ENCODE data around the gene DTNB.
"Not testable (repeated sequence)": the region's sequence is repeated elsewhere in the genome, so short reads cannot be mapped to it uniquely, and the experiment has no call there.

Gene DTNB

DNA sequence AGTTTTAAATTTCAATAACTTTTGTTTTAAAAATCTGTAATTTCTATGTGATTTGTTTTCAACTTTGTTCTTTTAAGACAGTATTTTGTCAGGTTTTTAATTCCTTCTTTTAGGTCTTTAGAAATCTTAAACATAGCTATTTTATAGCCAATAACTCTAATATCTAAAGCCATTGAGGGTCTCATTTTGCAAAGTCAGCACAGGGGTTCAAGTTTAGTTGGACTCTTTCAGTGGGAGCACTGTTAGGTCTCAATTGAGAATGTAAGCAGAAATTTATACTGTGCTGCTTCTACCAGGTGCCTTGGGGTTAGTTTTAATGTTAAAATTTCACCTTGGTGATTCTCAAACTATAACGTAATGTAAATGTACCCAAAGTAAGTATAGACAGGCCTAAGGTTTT is 226.4 kb downstream of the DTNB start:
- DNase-seq: no peak

DNA sequence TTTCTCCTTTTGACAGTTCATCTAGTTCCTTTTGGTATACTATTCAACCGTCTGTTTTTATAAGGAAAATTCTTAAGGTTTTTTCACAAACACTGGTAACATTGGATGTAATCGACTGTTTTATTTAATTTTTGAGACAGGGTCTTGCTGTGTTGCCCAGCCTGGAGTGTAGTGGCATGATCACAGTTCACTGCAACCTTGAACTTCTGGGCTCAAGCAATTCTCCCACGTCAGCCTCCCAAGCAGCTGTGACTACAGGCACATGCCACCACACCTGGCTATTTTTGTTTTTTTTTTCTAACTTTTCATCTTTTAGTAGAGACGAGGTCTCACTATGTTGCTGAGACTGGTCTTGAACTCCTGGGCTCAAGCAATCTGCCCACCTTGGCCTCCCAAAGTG is 227.3 kb downstream of the DTNB start:
- no peak for DNase-seq

DNA sequence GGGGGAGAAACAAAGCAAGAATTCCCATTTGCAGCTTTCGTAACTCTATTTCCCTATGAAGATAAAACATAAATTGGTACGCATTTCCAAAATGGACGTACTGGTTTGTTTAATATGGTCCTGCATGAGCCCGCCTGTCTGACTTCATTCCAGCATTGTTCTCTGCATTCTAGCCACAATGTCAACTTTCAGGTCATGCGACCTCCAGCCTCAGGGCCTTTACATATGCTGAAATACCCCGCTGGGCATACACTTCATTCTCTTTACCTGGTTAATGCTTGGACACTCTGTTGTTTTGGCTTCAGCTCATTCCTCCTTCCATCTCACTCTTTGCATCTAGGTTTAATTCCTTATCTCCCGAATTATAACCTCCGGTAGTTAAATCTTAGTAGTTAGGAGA is 227.9 kb downstream of the DTNB start:
- no peak for DNase-seq

DNA sequence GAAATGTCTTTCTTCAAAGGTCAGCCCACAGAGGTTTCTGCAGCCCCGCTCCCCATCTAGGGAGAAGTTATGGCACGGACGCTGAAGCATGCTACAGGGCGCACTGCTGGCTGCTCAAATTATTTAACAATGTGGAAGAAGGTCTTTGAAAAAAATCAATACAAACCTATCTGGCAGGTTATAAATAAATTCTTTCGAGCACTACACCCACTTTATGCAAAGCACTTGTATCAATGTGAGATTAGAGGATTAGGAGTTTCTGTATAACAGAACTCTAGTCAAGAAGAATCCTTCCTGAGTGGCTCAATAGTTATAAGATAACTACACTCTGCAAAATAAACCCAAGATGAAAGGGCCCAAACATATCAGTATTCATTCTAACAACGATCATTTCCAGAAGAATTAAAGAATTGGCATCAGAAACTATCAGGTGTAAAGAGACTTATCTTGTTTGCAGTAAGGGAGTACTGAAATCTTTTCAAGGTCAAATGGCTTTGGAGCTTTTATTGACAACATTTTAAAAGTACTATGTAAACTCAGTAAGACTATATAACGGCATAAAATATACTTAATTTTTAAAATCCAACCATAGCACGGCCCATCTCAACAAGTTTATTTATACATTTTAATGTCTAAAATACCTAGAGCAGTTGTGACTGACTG is 228.6 kb downstream of the DTNB start:
- no peak for DNase-seq

DNA sequence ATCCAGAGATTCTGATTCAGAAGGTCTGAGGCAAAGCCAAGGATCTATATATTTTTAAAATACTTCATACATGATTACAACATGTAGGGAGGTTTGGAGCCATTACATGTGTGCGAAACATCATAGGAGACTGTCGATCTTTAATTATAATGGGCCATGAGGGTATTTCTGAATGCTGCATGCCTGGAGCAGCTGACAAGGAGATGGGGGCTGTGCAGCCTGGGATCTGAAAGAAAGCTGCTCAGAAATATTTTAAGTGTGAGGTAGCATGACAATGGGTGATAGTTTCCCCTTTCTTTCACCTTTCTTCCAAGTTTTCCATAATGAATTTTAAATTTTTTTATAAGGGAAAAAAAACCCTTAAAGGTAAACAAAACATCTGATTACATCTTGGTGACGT is 229.6 kb downstream of the DTNB start:
- no peak for DNase-seq

DNA sequence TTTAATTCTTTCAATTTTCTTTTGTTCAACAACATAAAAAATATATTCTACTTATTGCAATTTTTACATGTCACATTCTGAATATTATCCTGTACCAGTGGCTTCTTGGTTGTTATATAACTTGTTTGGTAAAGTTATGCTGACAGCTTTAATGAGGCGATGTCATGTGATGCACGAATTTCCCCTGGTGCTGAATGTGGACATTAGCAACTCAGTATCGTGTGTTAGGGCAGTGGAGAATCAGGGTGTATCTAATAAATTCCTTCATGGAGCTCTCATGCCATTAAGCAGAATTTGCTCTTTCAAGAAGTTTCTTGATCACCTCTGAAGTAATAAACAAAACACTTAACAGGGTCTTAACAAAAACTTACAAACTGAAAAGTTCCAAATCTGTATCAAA is 232.0 kb downstream of the DTNB start:
- no peak for DNase-seq

DNA sequence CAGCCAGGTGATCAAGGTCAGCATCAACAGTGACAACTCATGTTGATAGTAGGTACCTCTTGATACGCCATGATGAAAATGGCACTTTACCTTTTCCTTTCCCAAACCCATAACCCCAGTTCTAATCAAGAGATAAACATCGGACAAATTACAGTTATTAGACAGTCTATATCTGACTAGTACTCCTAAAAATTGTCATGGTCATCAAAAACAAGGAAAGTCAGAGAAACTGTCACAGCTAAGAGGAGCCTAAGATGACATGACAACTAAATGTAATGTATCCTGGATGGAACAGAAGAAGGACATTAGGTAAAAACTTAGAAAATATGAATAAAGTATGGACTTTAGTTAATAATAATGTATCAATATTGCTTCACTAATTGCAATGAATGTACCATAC is 234.6 kb downstream of the DTNB start:
- DNase-seq: no peak

DNA sequence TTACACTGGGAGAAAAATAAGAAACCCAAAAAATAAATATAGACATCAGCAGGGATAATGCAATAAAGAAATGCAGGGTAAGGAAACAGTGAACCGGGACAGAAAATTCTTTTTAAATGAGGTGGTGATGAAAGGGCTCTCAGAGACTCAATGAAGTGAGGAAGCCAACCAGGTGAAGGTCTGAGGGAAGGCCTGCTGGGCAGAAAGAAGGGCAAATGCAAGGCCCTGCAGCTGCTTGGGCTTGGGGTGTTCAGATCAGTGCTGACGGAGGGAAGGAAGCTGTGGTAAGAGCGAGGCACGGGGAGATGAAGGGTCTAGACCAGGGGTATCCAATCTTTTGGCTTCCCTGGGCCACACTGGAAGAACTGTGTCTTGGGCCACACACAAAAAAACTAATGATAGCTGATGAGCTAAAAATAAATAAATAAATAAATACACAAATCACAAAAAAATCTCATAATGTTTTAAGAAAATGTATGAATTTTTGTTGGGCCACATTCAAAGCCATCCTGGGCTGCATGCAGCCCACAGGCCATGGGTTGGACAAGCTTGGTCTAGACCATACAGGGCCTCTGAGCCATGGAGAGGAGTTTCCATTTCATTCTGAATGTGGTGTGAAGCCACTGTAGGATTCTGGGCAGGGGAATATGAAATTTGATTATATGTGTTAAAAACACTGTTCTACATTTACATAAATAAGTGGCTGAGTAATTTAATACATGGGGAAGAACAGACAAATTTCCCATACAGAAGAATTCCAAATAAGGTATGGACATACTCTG is 235.3 kb downstream of the DTNB start:
- no peak for DNase-seq

DNA sequence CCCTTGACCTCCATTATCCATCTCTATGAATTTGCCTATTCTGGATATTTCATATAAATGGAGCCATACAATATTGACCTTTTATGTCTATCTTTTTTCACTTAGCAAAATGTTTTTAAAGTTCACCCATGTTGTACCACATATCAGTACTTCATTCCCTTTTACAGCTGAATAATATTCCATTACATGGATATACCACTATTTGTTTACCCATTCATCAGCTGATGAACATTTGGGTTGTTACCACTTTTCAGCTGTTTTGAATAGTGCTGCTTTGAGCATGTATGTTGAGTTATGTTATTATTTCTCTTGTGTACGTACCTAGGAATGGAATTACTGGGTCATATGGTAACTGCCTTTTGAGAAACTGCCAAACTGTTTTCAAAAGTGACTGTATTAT is 238.0 kb downstream of the DTNB start:
- DNase-seq: no peak

DNA sequence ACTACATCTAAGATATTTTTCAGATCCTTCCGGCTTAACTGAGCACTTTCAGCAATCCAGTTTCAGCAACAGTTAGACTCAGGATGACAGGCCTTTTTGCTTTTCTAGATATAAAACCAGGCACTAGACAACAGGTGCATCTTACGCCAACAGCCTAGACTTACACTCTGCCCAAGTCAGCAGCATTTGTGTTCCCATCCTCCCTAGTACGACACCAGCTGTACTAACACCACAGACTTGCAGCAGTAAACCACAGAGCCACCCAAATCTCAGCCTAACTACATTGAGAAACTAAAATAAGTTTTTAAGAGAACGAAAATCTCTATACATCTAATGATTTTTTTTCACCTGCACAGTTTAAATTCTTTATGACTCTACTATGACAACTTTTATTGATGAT is 241.8 kb downstream of the DTNB start:
- DNase-seq: no peak

DNA sequence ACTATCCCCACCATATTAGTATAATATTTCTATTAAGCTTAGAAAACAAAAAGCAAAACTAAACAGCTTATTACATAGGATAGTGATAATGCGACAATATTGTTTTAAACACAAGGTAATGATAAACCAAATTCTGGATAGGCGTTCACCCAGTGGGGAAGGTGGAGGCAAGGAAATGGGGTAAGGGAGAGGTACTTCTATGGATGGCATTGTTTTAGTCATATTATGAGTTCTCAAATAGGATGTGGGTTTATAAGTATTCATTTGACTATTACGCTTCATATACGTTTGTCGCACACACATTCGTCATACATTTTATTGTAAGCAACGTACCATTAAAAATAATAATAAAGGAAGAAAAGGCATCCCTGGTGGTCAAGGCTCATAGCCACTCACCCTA is 242.8 kb downstream of the DTNB start:
- DNase-seq: no peak

DNA sequence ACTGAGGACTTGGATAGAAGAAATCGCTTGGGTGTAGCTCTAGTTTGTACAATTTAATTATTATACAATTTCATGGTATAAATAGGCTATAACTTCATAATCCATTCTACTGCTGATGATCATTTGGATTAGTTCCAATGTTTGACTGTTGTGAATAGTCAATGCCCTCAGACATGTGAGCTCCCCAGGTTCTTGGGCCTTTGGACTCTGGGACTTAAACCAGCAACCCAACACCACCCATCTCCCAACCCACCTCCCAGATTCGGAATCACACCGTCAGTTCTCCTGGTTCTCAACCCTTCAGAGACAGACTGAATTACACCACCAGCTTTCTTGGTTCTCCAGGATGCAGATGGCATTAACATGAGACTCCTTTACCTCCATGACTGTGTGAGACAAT is 247.1 kb downstream of the DTNB start:
- no peak for DNase-seq

DNA sequence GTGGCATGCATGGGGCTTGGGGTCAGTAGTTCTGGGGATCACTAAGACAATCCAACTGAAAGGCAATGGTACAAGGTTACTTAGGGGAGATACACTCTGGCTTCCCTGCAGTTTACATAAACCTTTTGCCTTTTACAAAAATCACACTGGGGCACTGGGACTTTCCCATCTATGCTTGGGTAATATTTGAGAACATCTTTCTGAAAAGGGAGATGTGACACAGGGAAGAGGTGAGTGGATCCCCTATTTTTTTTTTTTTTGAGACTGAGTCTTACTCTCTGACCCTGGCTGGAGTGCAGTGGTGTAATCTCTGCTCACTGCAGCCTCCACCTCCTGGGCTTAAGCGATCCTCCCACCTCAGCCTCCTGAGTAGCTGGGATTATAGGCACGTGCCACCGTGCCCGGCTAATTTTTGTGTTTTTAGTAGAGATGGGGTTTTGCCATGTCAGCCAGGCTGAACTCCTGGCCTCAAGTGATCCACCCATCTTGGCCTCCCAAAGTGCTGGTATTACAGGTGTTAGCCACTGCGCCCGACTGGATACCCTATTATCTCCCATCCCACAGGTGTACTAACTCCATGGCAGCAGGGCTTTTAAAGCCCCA is 248.8 kb downstream of the DTNB start:
- no peak for DNase-seq

DNA sequence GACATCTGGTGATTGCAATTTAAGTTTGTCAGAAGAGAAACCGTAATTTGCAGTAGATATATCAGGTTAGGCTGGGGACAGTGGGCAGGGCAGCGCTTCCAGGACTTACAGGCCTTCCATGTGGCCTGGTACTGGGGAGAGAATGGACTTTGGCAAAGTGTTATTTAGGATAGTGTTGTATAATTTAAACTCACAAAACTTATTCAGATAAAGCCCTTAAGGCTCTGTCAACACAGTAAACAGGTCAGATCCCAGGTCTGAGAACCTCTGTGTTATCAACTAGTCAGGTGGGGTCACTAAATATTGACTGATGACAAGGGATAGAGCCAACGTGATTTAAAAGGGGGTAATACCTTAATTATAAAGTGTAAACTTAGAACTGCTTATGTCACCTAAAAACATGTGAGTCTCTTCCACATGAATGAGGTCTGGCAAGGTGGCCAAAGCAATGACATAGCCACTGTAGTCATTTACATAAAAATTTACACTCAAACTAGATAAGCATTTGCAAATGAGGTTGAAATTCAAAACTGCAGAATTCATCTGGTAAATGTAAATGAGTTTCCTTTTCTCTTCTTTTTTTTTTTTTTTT is 251.5 kb downstream of the DTNB start:
- no peak for DNase-seq

DNA sequence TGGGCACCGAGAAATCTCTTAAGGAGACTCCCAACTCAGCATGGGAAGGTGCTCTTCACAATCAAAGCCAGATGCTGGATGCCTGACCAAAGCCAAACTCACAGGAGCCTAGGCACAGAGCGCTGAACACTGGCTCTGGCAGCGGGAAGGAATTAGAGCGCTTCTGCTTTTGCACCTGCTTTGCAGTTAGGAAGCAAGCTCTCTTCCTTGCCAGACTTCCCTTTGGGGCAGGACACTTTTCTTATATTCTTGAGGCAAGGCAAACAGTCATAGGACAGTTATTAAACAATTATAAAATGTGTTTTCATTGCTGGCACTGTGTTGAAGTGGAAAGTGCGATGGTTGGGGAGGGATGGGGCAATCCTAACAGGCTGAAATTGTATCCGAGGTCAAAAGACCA is 252.1 kb downstream of the DTNB start:
- DNase-seq: no peak

DNA sequence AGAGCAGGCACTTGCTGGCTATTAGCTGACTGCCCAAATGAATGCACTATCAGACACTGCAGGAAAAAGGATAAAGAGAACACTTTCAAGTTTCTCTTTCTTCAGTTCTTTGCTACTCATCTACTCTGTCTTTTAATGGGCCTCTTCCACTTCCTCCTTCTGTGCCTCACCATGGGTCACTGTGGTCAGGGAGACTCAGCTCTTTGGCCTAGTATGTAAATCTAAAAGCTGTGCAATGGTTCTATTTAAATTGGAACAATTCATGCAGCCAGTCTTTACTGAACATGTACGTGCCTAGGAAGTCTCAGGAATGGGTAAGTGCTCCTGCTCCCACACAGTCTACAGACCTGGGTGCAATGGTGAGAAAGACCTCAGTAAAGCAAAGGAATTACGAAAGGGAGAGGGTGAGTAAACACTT is 252.5 kb downstream of the DTNB start:
- DNase-seq: no peak

DNA sequence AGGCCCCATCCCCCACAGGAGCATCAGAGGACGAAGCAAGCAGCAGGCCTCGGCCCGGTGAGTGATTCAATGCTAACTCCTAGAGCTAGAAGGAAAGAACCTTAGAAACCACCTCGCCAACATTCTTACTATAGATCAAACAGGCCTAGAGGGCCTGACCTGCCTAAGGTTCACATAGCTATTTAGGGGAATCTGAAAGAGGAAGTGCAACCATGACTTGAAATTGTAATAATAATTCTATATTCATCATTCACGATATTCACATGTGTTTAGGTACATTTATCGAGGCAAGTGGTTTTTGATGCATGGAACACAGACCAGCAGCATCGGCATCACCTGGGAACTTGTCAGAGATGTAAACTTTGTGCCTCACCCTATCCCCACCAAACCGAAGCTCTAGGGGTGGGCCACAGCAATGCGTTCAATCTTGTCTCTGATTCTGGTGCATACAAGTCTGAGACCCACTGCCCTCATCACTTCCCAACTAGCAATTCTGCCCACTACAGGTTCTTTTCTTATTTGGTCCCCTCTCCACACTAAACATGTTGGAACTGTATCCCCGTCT is 253.6 kb downstream of the DTNB start:
- DNase-seq: no peak

DNA sequence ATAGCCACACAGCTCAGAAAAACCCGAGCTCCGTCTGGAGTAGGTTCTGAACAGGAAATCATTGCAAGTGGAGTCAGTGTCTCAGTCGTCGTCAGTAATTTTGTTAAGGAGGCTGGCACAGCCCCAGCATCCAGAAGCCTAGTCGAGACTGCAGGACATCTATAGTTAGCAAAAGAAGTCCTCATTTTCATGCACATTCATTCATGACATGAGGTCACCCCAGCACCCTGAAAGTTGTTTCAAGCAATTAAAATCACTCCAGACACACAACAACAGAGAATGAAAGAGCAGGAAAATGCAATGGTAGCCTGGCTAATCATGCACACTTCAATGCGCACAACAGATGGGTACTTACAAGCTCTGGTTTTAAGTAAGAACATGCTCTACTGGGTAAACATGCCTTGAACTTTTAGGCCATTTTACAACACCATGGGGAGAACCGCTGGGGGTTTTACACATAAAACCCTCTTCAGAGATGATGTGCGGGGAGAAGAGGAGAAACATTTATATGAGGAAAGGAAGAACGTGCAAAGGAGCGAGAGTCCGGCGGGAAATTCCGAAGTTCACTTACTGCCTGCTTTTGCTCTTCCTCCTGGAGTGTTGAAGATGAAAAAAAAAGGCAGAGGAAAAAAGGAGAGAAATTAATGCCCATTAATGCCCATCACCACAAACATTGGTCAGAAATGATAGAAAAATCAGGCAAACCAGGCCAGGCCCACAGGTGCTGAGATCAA is 254.3 kb downstream of the DTNB start:
- DNase-seq: no peak

DNA sequence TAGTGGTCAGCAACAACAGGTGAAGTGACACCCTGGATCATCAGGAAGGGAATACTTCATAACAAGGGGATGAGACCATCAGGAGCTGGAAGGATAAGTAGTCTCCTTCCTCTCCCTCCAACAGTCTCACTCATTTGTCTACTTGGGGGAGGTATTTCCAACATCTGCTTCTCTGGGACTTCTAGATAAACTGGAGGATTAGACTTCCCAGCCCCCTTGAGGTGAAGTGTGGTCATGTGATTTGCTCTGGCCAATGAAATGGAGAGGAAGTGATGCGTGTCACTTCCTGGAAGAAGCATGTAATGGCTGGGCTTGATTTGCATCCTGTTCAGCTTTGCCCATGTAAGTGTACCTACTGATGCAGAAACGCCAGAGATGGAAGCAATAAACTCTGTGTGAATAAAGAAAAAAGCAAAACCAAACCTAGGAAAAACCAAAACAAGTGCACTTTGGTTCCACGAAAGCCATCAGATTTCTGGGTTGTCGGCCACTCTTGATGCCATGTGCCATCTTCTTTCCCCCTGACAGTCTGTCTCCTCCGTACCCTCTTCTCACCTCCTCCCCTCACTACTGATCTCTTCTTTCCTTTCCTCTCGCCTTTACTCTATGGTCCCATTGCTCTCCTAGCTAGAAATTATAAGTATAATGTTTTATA is 255.5 kb downstream of the DTNB start:
- DNase-seq: no peak

DNA sequence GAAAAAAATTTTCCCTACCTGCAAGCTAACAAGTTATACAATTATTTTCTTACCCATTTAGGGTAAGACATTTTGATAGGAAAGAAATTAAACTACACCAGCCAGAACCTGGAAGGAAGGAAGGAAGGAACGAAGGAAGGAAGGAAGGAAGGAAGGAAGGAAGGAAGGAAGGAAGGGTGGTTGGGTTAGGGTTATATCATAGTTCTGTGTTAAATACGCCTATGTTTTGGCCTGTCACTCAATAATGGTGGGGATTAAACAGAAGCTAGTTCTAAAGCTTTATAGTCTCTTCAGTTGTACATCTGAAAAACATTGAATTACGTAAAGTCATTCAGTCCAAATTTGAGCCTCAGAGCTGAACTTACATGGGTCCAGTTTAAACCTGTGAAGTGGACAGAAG is 256.7 kb downstream of the DTNB start:
- DNase-seq: no peak

DNA sequence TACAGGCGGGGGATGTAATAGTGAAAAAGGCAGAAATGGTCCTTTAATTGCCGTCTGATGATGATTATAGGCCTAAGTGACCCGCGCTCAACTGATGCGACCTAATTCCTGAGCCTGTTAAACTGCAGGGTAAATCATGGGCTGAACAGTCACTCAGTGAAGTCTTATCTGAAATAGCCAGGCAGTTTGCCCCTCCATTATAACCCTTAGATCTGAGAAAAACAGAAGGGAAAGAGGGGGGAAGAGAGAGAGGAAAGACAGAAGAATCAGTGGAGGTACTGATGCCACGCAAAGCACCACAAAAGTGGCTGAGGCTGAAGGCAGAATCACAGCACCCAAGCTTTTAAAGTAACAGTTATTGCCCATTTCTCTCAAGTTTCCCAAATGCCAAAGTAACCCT is 258.6 kb downstream of the DTNB start:
- DNase-seq: no peak

DNA sequence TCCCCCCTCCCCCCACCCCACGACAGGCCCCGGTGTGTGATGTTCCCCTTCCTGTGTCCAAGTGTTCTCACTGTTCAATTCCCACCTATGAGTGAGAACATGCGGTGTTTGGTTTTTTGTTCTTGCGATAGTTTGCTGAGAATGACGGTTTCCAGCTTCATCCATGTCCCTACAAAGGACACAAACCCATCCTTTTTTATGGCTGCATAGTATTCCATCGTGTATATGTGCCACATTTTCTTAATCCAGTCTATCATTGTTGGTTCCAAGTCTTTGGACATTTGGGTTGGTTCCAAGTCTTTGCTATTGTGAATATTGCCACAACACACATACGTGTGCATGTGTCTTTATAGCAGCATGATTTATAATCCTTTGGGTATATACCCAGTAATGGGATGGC is 260.0 kb downstream of the DTNB start:
- DNase-seq: not testable (repeated sequence)
